ENCODE measurements around the gene ELL2. TPM values are rescaled to one million over a fixed set of nuclear protein-coding genes. Genes with fewer than 3 reads are reported as not detected.

ELL2 gene
- total and polyA plus RNA-seq, 11 donors, result 6.7 to 74.5 (median 31.1) TPM

GRCh38 chr5:95983509-95983908 is 21.9 kb upstream of the ELL2 start:
- intact Hi-C loops (cut with DNase I), result no loop called here
- Histone ChIP-seq H3K36me3 (no peaks in the 10 kb centered on the region), H3K9me3 (no peaks in the 10 kb centered on the region), H3K4me1 (peaks cover 0 to 15% (median 7%) of the 10 kb centered on the region in 12 donors), H3K4me3 (no peak overlapping the region), H3K27me3 (no peaks in the 10 kb centered on the region), H3K27ac (no peak overlapping the region)
- DNase-seq (no peak), ATAC-seq (no peak)
- 93 to 98% (median 96%) methylated on average over 2 of the region's 2 CpGs for WGBS, 4 donors
- no peak for TF ChIP-seq CTCF (IDR thresholded peaks at IDR 0.05)
- no peak for TF ChIP-seq POLR2A (IDR thresholded peaks at IDR 0.05)

- Histone ChIP-seq H3K4me3 (no peak overlapping the region), H3K36me3 (no peaks in the 10 kb centered on the region), H3K27ac (no peak overlapping the region), H3K4me1 (peaks cover 0 to 15% (median 7%) of the 10 kb centered on the region in 12 donors), H3K27me3 (no peaks in the 10 kb centered on the region), H3K9me3 (no peaks in the 10 kb centered on the region)
- DNase-seq (no peak), ATAC-seq (peak in 1 of 4 donors; percentile 32)
- intact Hi-C loops (cut with DNase I), result no loop called here
- TF ChIP-seq POLR2A (IDR thresholded peaks at IDR 0.05) (no peak), CTCF (IDR thresholded peaks at IDR 0.05) (no peak)
Measured at GRCh38 chr5:95983080-95983479, 21.4 kb upstream of the ELL2 start.

- intact Hi-C loops (cut with DNase I), result no loop called here
- no peak overlapping the region for H3K4me3 ChIP-seq
- no peaks in the 10 kb centered on the region for H3K27me3 ChIP-seq
- no peak overlapping the region for H3K27ac ChIP-seq
- H3K36me3 ChIP-seq, result no peaks in the 10 kb centered on the region
- DNase-seq (no peak), ATAC-seq (no peak)
- no peaks in the 10 kb centered on the region for H3K4me1 ChIP-seq
- peaks cover 0 to 7% (median 0%) of the 10 kb centered on the region in 12 donors for H3K9me3 ChIP-seq
- WGBS, 4 donors, result 58 to 78% (median 66%) methylated on average over 1 of the region's 1 CpG
- TF ChIP-seq CTCF (IDR thresholded peaks at IDR 0.05) (no peak), POLR2A (IDR thresholded peaks at IDR 0.05) (no peak)
Measured at GRCh38 chr5:95976606-95977005, 15.0 kb upstream of the ELL2 start.

GRCh38 chr5:95975703-95976102 is 14.1 kb upstream of the ELL2 start:
- 86 to 100% (median 88%) methylated on average over 1 of the region's 1 CpG for WGBS, 4 donors
- Histone ChIP-seq H3K4me1 (no peaks in the 10 kb centered on the region), H3K4me3 (no peak overlapping the region), H3K27me3 (no peaks in the 10 kb centered on the region), H3K9me3 (peaks cover 0 to 16% (median 0%) of the 10 kb centered on the region in 12 donors), H3K27ac (no peak overlapping the region), H3K36me3 (no peaks in the 10 kb centered on the region)
- TF ChIP-seq CTCF (IDR thresholded peaks at IDR 0.05), result no peak
- no peak for TF ChIP-seq POLR2A (IDR thresholded peaks at IDR 0.05)
- ATAC-seq, result no peak
- intact Hi-C loops (cut with DNase I), result no loop called here
- no peak for DNase-seq

Measured in heart left ventricle (tissue), 16 donors.